ENCODE results near the gene RXRA. TPM values are rescaled to one million over a fixed set of nuclear protein-coding genes. Genes with fewer than 3 reads are reported as not detected.

The RXRA gene
- total RNA-seq, 1 donor from 2014 or later = 22.8 TPM

DNA sequence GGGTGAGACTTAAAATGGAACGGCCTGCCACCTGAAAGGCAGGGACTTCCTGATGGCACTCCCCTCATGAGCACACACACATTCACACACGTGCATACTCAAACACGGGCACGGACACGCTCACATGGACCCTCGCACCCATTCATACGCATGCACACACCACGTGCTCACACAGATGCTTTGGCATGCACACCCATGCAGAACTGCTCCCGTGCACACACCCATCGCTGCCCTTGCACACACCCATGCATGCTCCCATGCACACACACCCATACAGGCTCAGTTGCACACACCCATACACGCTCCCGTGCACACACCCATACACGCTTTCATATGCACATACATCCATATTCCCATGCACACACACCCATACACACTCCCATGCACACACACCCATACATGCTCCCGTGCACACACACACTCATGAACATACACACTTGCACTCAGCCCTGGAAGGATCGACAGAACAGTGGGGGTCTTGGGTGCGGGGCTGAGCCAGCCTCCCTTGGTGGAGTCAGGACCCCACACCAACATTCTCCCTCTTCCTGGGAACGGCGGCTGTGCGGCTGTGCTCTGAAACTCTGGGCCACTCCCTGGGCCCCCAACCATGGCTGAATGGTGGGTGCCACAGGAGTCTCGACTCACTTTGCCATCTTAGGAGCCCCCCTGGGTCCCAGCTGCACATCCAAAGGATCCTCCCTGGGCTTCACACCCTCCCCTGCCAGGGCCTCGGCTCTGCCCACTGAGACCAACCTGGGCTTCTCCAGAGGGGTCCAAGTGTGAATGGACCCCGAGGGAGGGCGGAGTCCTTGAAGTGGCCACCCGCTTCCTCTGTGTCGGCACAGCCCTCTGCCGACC, 115.2 kb downstream of the RXRA start:
- peaks cover 8% of the 10 kb centered on the region for H3K27me3 Mint-ChIP-seq (ENCODE audit: low read depth)
- intact Hi-C loops (cut with micrococcal nuclease) = loop anchor here (5.0 kb wide), 2 partner anchors 34 to 49 kb away; no protein-coding TSS in a partner anchor
- H3K27ac Mint-ChIP-seq = no peak overlapping the region
- H3K4me1 Mint-ChIP-seq (ENCODE audit: low read depth) = peaks cover 5% of the 10 kb centered on the region
- H3K9me3 Mint-ChIP-seq = peaks cover 7% of the 10 kb centered on the region
- no peaks in the 10 kb centered on the region for H3K36me3 Mint-ChIP-seq (ENCODE audit: low read depth)
- no peak overlapping the region for H3K4me3 Mint-ChIP-seq (ENCODE audit: low read depth)
- DNase-seq (ENCODE audit: low spot score) = no peak

- Mint-ChIP-seq H3K36me3 (ENCODE audit: low read depth) (no peaks in the 10 kb centered on the region), H3K27me3 (ENCODE audit: low read depth) (peaks cover 8% of the 10 kb centered on the region), H3K9me3 (peaks cover 7% of the 10 kb centered on the region), H3K4me3 (ENCODE audit: low read depth) (no peak overlapping the region), H3K27ac (no peak overlapping the region), H3K4me1 (ENCODE audit: low read depth) (peaks cover 5% of the 10 kb centered on the region)
- no peak for DNase-seq (ENCODE audit: low spot score)
- intact Hi-C loops (cut with micrococcal nuclease) = loop anchor here (5.0 kb wide), 2 partner anchors 35 to 50 kb away; no protein-coding TSS in a partner anchor
Measured at GRCh38 chr9:134442085-134442474, 115.8 kb downstream of the RXRA start.

GRCh38 chr9:134442486-134443173, 116.4 kb downstream of the RXRA start:
- Mint-ChIP-seq H3K4me3 (ENCODE audit: low read depth) (no peak overlapping the region), H3K4me1 (ENCODE audit: low read depth) (peaks cover 5% of the 10 kb centered on the region), H3K36me3 (ENCODE audit: low read depth) (no peaks in the 10 kb centered on the region), H3K9me3 (peaks cover 7% of the 10 kb centered on the region), H3K27ac (no peak overlapping the region), H3K27me3 (ENCODE audit: low read depth) (peaks cover 8% of the 10 kb centered on the region)
- no peak for DNase-seq (ENCODE audit: low spot score)
- intact Hi-C loops (cut with micrococcal nuclease) = loop anchor here (1.0 to 5.0 kb wide), 4 partner anchors 35 to 272 kb away; no protein-coding TSS in a partner anchor

GRCh38 chr9:134443174-134444037, 117.2 kb downstream of the RXRA start:
- peak; percentile 81 for DNase-seq (ENCODE audit: low spot score)
- Mint-ChIP-seq H3K36me3 (ENCODE audit: low read depth) (no peaks in the 10 kb centered on the region), H3K27me3 (ENCODE audit: low read depth) (peaks cover 8% of the 10 kb centered on the region), H3K4me1 (ENCODE audit: low read depth) (peaks cover 5% of the 10 kb centered on the region), H3K4me3 (ENCODE audit: low read depth) (no peak overlapping the region), H3K9me3 (peaks cover 11% of the 10 kb centered on the region), H3K27ac (no peak overlapping the region)
- intact Hi-C loops (cut with micrococcal nuclease) = loop anchor here (1.0 to 5.0 kb wide), 4 partner anchors 36 to 273 kb away; no protein-coding TSS in a partner anchor

DNA sequence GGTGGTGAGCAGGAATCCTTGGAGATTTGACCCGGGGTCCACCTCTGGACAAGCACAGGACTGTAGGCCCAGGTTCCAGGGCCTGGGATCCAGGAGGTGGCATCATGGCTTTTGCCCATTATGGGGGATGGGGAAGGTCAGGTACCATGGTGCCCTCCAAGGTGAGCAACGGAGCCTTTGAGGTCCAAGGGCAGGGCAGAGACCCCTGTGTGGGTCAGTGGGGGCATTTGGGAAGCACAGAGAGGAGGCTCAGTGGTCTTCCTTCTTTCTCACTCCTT, 117.7 kb downstream of the RXRA start:
- intact Hi-C loops (cut with micrococcal nuclease) = loop anchor here (5.0 kb wide), 2 partner anchors 37 to 52 kb away; no protein-coding TSS in a partner anchor
- Mint-ChIP-seq H3K4me3 (ENCODE audit: low read depth) (no peak overlapping the region), H3K4me1 (ENCODE audit: low read depth) (peaks cover 5% of the 10 kb centered on the region)

DNA sequence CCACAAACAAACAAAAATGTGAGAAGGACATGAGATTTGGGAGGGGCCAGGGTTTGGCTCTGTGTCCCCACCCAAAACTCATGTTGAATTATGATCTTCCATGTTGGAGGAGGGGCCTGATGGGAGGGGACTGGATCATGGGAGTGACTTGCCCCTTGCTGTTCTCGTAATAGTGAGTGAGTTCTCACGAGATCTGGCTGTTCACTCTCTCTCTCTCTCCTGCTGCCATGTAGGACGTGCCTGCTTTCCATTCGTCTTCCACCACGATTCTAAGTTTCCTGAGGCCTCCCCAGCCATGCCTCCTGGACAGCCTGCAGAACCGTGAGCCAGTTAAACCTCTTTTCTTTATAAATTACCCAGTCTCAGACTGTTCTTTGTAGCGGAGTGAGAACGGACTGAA, 118.7 kb downstream of the RXRA start:
- peaks cover 3% of the 10 kb centered on the region for H3K36me3 Mint-ChIP-seq (ENCODE audit: low read depth)
- H3K4me3 Mint-ChIP-seq (ENCODE audit: low read depth) = no peak overlapping the region
- H3K4me1 Mint-ChIP-seq (ENCODE audit: low read depth) = peaks cover 6% of the 10 kb centered on the region
- peaks cover 7% of the 10 kb centered on the region for H3K27me3 Mint-ChIP-seq (ENCODE audit: low read depth)
- H3K9me3 Mint-ChIP-seq = peaks cover 23% of the 10 kb centered on the region
- intact Hi-C loops (cut with micrococcal nuclease) = loop anchor here (5.0 kb wide), 2 partner anchors 38 to 53 kb away; no protein-coding TSS in a partner anchor
- no peak overlapping the region for H3K27ac Mint-ChIP-seq
- DNase-seq (ENCODE audit: low spot score) = no peak

More for the DNA sequence above, 117.7 kb downstream of the RXRA start:
- DNase-seq (ENCODE audit: low spot score) = no peak
- no peak overlapping the region for H3K27ac Mint-ChIP-seq
- H3K27me3 Mint-ChIP-seq (ENCODE audit: low read depth) = peaks cover 8% of the 10 kb centered on the region
- no peaks in the 10 kb centered on the region for H3K36me3 Mint-ChIP-seq (ENCODE audit: low read depth)
- H3K9me3 Mint-ChIP-seq = peaks cover 17% of the 10 kb centered on the region

GRCh38 chr9:134449180-134449916, 123.1 kb downstream of the RXRA start:
- Mint-ChIP-seq H3K4me1 (ENCODE audit: low read depth) (peaks cover 1% of the 10 kb centered on the region), H3K4me3 (ENCODE audit: low read depth) (no peak overlapping the region), H3K9me3 (peaks cover 23% of the 10 kb centered on the region), H3K27me3 (ENCODE audit: low read depth) (peaks cover 3% of the 10 kb centered on the region), H3K36me3 (ENCODE audit: low read depth) (peaks cover 3% of the 10 kb centered on the region), H3K27ac (no peak overlapping the region)
- intact Hi-C loops (cut with micrococcal nuclease) = no loop called here
- peak; percentile 69 for DNase-seq (ENCODE audit: low spot score)

DNA sequence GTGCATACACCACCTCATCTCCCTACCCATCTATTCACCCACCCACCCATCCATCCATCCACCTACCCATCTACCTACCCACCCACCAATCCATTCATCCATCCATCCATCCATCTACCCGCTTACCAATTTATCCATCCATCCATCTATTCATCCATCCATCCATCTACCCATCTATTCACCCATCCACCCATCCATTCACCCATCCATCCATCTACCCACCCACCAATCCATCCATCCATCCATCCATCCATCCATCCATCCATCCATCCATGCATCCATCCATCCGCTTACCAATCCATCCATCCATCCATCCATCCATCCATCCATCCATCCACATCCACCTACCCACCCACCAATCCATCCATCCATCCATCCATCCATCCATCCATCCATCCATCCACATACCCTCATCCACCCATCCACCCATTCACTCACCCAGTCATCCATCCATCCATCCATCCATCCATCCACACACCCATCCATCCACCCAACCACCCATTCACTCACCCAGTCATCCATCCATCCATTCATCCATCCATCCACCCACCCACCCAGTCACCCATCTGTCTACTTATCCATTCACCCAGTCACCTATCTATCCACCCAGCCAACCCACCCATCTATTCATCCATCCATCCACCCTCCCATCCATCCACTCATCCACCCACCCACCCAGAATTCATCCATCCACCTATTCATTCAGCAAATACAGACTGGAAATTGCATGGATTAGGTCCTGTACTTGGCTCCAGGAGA, 125.6 kb downstream of the RXRA start:
- H3K36me3 Mint-ChIP-seq (ENCODE audit: low read depth) = peaks cover 3% of the 10 kb centered on the region
- H3K4me3 Mint-ChIP-seq (ENCODE audit: low read depth) = no peak overlapping the region
- peaks cover 16% of the 10 kb centered on the region for H3K9me3 Mint-ChIP-seq
- DNase-seq (ENCODE audit: low spot score) = no peak
- H3K27me3 Mint-ChIP-seq (ENCODE audit: low read depth) = peaks cover 3% of the 10 kb centered on the region
- intact Hi-C loops (cut with micrococcal nuclease) = no loop called here
- peaks cover 11% of the 10 kb centered on the region for H3K4me1 Mint-ChIP-seq (ENCODE audit: low read depth)
- H3K27ac Mint-ChIP-seq = no peak overlapping the region

DNA sequence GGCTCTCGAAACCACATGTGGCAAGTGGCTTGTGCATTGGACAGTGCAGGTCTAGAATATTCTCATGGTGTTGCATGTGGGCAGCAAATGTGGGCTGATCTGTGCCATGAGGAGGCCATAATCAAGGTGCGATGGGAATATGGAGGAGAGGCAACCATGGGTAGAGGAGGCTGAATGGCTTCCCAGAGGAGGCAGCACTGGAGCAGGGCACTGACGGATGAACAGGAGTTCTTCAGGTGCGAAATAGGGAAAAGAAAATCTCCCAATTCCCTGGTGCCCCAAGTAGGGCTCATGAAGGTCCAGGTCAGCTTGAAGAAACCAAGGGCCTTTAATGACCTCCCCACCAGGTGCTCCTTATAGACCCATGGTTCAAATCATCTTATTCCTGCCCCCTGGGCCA, 126.5 kb downstream of the RXRA start:
- no peak for DNase-seq (ENCODE audit: low spot score)
- Mint-ChIP-seq H3K36me3 (ENCODE audit: low read depth) (peaks cover 3% of the 10 kb centered on the region), H3K27me3 (ENCODE audit: low read depth) (peaks cover 3% of the 10 kb centered on the region), H3K4me3 (ENCODE audit: low read depth) (no peak overlapping the region), H3K27ac (no peak overlapping the region), H3K4me1 (ENCODE audit: low read depth) (peaks cover 11% of the 10 kb centered on the region), H3K9me3 (peaks cover 16% of the 10 kb centered on the region)
- intact Hi-C loops (cut with micrococcal nuclease) = no loop called here

GRCh38 chr9:134453776-134454475, 127.7 kb downstream of the RXRA start:
- H3K9me3 Mint-ChIP-seq = peaks cover 6% of the 10 kb centered on the region
- H3K27me3 Mint-ChIP-seq (ENCODE audit: low read depth) = peaks cover 3% of the 10 kb centered on the region
- H3K4me1 Mint-ChIP-seq (ENCODE audit: low read depth) = peaks cover 11% of the 10 kb centered on the region
- intact Hi-C loops (cut with micrococcal nuclease) = no loop called here
- no peak overlapping the region for H3K4me3 Mint-ChIP-seq (ENCODE audit: low read depth)
- H3K27ac Mint-ChIP-seq = no peak overlapping the region
- H3K36me3 Mint-ChIP-seq (ENCODE audit: low read depth) = peaks cover 3% of the 10 kb centered on the region
- no peak for DNase-seq (ENCODE audit: low spot score)

DNA sequence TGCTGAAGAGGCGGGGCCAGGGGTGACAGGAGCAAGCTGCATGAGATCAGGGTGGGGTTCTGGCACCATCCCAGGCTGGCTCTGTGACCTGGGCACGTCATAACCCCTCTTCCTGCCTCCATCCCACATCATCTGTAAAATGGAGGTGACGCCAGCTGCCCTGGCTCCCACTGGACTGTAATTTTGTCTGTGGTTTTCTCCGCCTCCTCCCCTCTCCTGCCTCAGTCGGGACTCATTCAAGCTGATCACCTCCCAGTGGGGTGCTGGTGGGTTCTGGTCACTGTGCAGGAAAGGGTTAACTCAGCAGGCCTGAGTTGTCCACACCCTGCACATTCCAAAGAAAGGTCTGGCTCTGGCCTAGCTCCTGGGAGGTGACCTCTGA, 128.2 kb downstream of the RXRA start:
- no peak overlapping the region for H3K4me3 Mint-ChIP-seq (ENCODE audit: low read depth)
- H3K27me3 Mint-ChIP-seq (ENCODE audit: low read depth) = peaks cover 3% of the 10 kb centered on the region
- intact Hi-C loops (cut with micrococcal nuclease) = no loop called here

More for the DNA sequence above, 128.2 kb downstream of the RXRA start:
- H3K9me3 Mint-ChIP-seq = peaks cover under 1% of the 10 kb centered on the region
- no peak for DNase-seq (ENCODE audit: low spot score)
- peaks cover 11% of the 10 kb centered on the region for H3K4me1 Mint-ChIP-seq (ENCODE audit: low read depth)
- no peak overlapping the region for H3K27ac Mint-ChIP-seq
- no peaks in the 10 kb centered on the region for H3K36me3 Mint-ChIP-seq (ENCODE audit: low read depth)
